Mesenchymal stem cell (in vitro differentiated cells and primary cell): ENCODE results near the gene RASSF7.
A peak's percentile ranks its signal among the peaks of the same experiment; 100 is the strongest.

Source experiments
- DNase-seq: peaks from one replicate; pipeline ENCODE4 v3.0.0-alpha.2; 2013
- H2AFZ ChIP-seq: one replicate; pipeline ENCODE4 v1.6.1; 2013; ENCODE audit warnings: low read depth, mild to moderate bottlenecking, control low read depth, inconsistent platforms, low read length, moderate library complexity
- H2AK5ac ChIP-seq: 2 replicates; pipeline ENCODE4 v1.6.1; 2013; ENCODE audit warnings: low read length, moderate library complexity, mild to moderate bottlenecking, inconsistent platforms; ENCODE audit not compliant: severe bottlenecking
- H2BK120ac ChIP-seq: one replicate; pipeline ENCODE4 v1.6.1; 2013; ENCODE audit warnings: low read depth, mild to moderate bottlenecking, inconsistent platforms, low read length, moderate library complexity
- H2BK12ac ChIP-seq, 2 experiments: one replicate each; pipeline ENCODE4 v1.6.1; 2013; ENCODE audit warnings: inconsistent platforms in 2 of 2, low read length in 2 of 2, mild to moderate bottlenecking in 2 of 2, moderate library complexity in 2 of 2, control low read depth in 1 of 2
- H2BK15ac ChIP-seq: one replicate; pipeline ENCODE4 v1.6.1; 2013; ENCODE audit warnings: mild to moderate bottlenecking, low read depth, inconsistent platforms; ENCODE audit not compliant: poor library complexity, severe bottlenecking
- H2BK5ac ChIP-seq: 2 replicates; pipeline ENCODE4 v1.6.1; 2013; ENCODE audit warnings: low read depth, mild to moderate bottlenecking, low read length, control low read depth, inconsistent platforms; ENCODE audit not compliant: poor library complexity, severe bottlenecking
- H3K14ac ChIP-seq, 2 experiments: one replicate each; pipeline ENCODE4 v1.6.1; 2013; ENCODE audit warnings: inconsistent platforms in 2 of 2, low read length in 2 of 2, control low read depth in 1 of 2, mild to moderate bottlenecking in 1 of 2, moderate library complexity in 1 of 2
- H3K18ac ChIP-seq, 2 experiments: one replicate each; pipeline ENCODE4 v1.6.1; 2013; ENCODE audit warnings: inconsistent platforms in 2 of 2, low read length in 2 of 2, control low read depth in 1 of 2, low read depth in 1 of 2, mild to moderate bottlenecking in 1 of 2
- H3K23ac ChIP-seq, 2 experiments: one replicate each; pipeline ENCODE4 v1.6.1; 2013; ENCODE audit warnings: inconsistent platforms in 2 of 2, low read length in 2 of 2, mild to moderate bottlenecking in 2 of 2, moderate library complexity in 2 of 2, control low read depth in 1 of 2
- H3K27ac ChIP-seq: 2 replicates; pipeline ENCODE4 v1.5.1; 2013; ENCODE audit warnings: mild to moderate bottlenecking, moderate library complexity, low read length, control low read depth, inconsistent platforms; ENCODE audit not compliant: poor library complexity, severe bottlenecking
- H3K27me3 ChIP-seq, 2 experiments: 2 replicates each; pipeline versions ENCODE4 v1.6.1 to v1.7.0; 2013; ENCODE audit warnings: low read length in 2 of 2, mild to moderate bottlenecking in 2 of 2, moderate library complexity in 2 of 2, control low read depth in 1 of 2, inconsistent platforms in 1 of 2; ENCODE audit not compliant: control insufficient read depth in 1 of 2, insufficient read depth in 1 of 2
- H3K36me3 ChIP-seq, 2 experiments: 2 replicates each; pipeline versions ENCODE4 v1.6.1 to v1.7.0; 2013; ENCODE audit warnings: low read length in 2 of 2, control low read depth in 1 of 2, inconsistent platforms in 1 of 2, low read depth in 1 of 2, mild to moderate bottlenecking in 1 of 2; ENCODE audit not compliant: insufficient read depth in 2 of 2, control insufficient read depth in 1 of 2
- H3K4ac ChIP-seq, 2 experiments: one replicate each; pipeline ENCODE4 v1.6.1; 2013; ENCODE audit warnings: inconsistent platforms in 2 of 2, low read length in 2 of 2, mild to moderate bottlenecking in 2 of 2, moderate library complexity in 2 of 2, control low read depth in 1 of 2, low read depth in 1 of 2
- H3K4me1 ChIP-seq: 2 replicates; pipeline ENCODE4 v1.6.1; 2013; ENCODE audit warnings: low read depth, low read length, control low read depth; ENCODE audit not compliant: control insufficient read depth, insufficient read depth
- H3K4me2 ChIP-seq: 2 replicates; pipeline ENCODE4 v1.6.1; 2013; ENCODE audit warnings: low read length, mild to moderate bottlenecking, inconsistent platforms; ENCODE audit not compliant: poor library complexity, severe bottlenecking
- H3K4me3 ChIP-seq, 2 experiments: 2 replicates each; pipeline versions ENCODE4 v1.5.1 to v1.7.0; 2013; ENCODE audit warnings: low read length in 2 of 2, mild to moderate bottlenecking in 2 of 2, control low read depth in 1 of 2, low read depth in 1 of 2; ENCODE audit not compliant: insufficient read depth in 1 of 2
- H3K79me1 ChIP-seq: replicated peaks from 2 replicates; pipeline ENCODE4 v1.6.1; 2013; ENCODE audit warnings: mild to moderate bottlenecking, control low read depth, low read length, inconsistent platforms; ENCODE audit not compliant: poor library complexity, severe bottlenecking
- H3K9ac ChIP-seq: 2 replicates; pipeline ENCODE4 v1.7.0; 2013; ENCODE audit warnings: mild to moderate bottlenecking, low read length, moderate library complexity
- H3K9me3 ChIP-seq: 2 replicates; pipeline ENCODE4 v1.7.0; 2013; ENCODE audit warnings: mild to moderate bottlenecking, low read length; ENCODE audit not compliant: control insufficient read depth
- H4K8ac ChIP-seq: one replicate; pipeline ENCODE4 v1.6.1; 2013; ENCODE audit warnings: inconsistent platforms, mild to moderate bottlenecking, low read length, moderate library complexity
- H4K91ac ChIP-seq: one replicate; pipeline ENCODE4 v1.6.1; 2013; ENCODE audit warnings: mild to moderate bottlenecking, low read length, inconsistent platforms
- WGBS: methylation state at CpG from one replicate; pipeline ENCODE4 v1.1.7; 2013; ENCODE audit warnings: mixed read lengths; 5-methylcytosine and 5-hydroxymethylcytosine counted together

The RASSF7 gene

DNA sequence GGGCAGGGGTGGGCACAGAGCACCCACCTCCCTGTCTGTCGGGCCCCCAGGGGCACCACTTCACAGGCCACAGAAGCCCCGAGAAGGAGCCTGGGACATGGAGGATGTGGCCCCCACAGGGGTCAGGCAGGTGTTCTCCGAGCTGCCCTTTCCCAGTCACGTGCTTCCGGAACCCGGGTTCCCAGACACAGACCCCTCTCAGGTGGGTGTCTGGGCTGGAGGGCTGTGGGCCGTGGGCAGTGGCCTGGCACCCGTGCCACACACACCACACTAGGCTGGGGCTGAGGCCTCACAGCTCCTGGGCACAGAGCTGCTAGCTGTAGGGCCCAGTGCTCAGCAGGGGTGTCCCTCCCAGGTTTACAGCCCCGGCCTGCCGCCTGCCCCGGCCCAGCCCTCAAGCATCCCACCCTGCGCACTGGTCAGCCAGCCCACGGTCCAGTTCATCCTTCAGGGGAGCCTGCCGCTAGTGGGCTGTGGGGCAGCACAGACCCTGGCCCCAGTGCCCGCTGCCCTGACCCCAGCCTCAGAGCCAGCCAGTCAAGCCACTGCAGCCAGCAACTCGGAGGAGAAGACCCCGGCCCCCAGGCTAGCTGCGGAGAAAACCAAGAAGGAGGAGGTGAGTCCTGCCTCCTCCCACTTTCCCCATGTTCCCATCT lies 49.5 kb downstream of the RASSF7 start:
- Histone ChIP-seq H3K23ac (no peak overlapping the region), H2BK120ac (no peak overlapping the region), H3K4me2 (no peak overlapping the region), H3K4me3 (no peak overlapping the region), H2AK5ac (no peak overlapping the region), H3K27me3 (no peaks in the 10 kb centered on the region), H3K4ac (no peak overlapping the region), H2BK5ac (no peak overlapping the region), H3K14ac (no peak overlapping the region), H2AFZ (no peak overlapping the region), H4K91ac (no peak overlapping the region), H3K9me3 (no peaks in the 10 kb centered on the region), H4K8ac (no peak overlapping the region), H2BK15ac (no peak overlapping the region), H3K79me1 (peaks cover 47% of the 10 kb centered on the region), H3K27ac (no peak overlapping the region), H3K18ac (no peak overlapping the region), H3K36me3 (peaks cover 77 to 100% of the 10 kb centered on the region in 2 experiments), H2BK12ac (no peak overlapping the region), H3K9ac (no peak overlapping the region), H3K4me1 (peaks cover 29% of the 10 kb centered on the region)
- 94% methylated on average over 16 of the region's 18 CpGs for WGBS
- no peak for DNase-seq

DNA sequence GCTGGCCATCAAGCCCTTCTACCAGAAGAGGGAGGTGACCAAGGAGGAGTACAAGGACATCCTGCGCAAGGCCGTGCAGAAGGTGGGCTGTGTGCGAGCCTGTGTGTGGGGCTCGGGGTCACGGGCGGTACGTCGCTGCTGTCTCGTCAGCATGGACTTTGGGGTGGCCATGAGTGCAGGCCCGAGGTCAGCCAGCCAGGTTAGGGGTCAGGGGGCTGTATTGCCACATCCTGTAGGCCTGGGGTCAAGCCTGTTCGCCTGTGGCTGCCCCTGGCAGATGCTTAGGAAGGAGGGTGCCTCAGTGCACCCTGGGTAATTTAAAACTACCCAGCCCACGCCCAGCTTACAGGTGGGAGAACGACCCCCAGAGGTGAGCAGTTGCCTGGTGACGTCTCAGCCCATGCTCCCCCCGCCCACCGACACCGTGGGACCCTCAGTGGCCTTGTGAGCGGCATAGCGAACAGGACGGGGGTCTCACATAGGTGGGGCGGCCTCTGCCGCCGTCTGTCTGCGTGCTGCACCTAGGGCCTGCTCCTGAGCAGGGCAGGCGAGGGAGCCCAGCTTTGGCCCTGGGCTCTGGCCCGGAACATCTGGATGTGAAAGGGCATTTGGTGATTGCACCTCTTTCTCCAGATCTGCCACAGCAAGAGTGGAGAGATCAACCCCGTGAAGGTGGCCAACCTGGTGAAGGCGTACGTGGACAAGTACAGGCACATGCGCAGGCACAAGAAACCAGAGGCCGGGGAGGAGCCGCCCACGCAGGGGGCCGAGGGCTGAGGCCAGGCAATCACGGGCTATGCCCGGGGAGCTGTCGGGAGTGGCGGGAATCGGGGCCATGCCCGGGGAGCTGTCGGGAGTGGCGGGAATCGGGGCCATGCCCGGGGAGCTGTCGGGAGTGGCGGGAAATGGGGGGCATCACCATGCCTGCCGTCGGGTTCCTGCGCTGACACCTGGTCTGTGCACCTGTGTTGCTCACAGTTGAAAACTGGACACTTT lies 50.5 kb downstream of the RASSF7 start:
- Histone ChIP-seq H4K91ac (no peak overlapping the region), H3K36me3 (peaks cover 68 to 91% of the 10 kb centered on the region in 2 experiments), H3K27ac (no peak overlapping the region), H2BK12ac (no peak overlapping the region), H3K4ac (no peak overlapping the region), H3K27me3 (no peaks in the 10 kb centered on the region), H3K18ac (no peak overlapping the region), H3K4me1 (peaks cover 30% of the 10 kb centered on the region), H3K23ac (no peak overlapping the region), H3K14ac (no peak overlapping the region), H4K8ac (no peak overlapping the region), H2BK15ac (no peak overlapping the region), H3K4me2 (no peak overlapping the region), H2AK5ac (no peak overlapping the region), H3K9me3 (no peaks in the 10 kb centered on the region), H2BK120ac (no peak overlapping the region), H3K9ac (no peak overlapping the region), H2AFZ (no peak overlapping the region), H3K79me1 (peaks cover 43% of the 10 kb centered on the region), H2BK5ac (no peak overlapping the region), H3K4me3 (no peak overlapping the region)
- 96% methylated on average over 39 of the region's 49 CpGs for WGBS
- DNase-seq: no peak

DNA sequence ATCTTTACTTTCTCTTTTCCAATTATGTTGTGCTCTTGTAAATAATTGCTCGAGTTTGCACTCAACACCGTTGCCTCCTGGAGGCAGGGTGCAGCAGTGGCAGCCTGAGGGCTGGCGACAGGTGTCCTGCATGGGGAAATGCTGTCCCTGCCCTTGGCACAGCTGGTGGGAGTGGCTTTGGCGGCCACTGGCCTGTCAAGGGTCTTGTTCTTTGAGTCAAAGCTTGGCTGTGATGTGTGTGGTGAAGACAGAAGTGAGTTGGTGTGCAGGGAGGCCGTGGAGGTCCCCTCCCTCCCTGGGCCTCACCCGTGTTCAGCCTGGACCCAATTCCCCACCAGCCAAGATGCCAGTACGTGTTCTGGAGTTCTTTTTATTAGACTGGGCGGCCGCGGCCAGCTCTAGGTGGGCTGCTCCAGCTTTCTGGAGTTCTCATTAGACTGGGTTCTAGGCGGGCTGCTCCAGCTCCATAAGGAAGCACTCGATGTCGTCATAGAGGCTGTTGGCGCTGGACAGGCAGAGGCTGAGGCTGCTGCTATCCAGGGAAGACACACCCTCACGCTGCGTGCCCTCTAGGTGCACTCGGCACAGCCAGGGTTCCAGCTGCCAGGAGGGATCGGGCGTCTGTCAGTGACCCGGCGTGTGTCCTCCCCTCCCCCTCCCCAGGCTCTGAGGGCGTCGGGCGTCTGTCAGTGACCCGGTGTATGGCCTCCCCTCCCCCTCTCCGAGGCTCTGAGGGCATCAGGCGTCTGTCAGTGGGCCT lies 51.6 kb downstream of the RASSF7 start:
- Histone ChIP-seq H3K9ac (no peak overlapping the region), H2AK5ac (no peak overlapping the region), H3K36me3 (peaks cover 57 to 90% of the 10 kb centered on the region in 2 experiments), H3K4me3 (no peak overlapping the region), H3K14ac (no peak overlapping the region), H3K18ac (no peak overlapping the region), H3K4ac (no peak overlapping the region), H4K91ac (no peak overlapping the region), H3K79me1 (peaks cover 46% of the 10 kb centered on the region), H3K27me3 (no peaks in the 10 kb centered on the region), H3K27ac (no peak overlapping the region), H2AFZ (no peak overlapping the region), H3K4me2 (no peak overlapping the region), H2BK120ac (no peak overlapping the region), H4K8ac (no peak overlapping the region), H2BK5ac (no peak overlapping the region), H3K9me3 (no peaks in the 10 kb centered on the region), H3K23ac (no peak overlapping the region), H2BK15ac (no peak overlapping the region), H2BK12ac (no peak overlapping the region), H3K4me1 (peaks cover 36% of the 10 kb centered on the region)
- WGBS: 92% methylated on average over 27 of the region's 27 CpGs
- DNase-seq: peak; percentile 43

DNA sequence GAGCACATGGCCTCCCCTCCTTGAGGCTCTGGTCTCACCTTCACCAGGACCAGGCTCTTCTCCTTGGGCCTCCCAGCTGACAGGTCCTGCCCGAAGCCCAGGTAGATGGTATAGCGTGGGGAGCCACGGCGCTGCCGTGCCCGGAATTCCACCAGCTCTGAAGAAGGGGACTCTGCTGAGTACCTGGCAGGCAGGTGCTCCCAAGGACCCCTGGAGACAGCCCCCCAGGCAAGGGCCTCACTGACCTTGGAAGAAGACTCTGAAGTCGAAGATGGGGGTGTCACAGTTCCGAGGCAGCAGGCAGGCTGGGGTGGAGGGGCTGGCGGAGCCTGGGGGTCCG lies 52.2 kb downstream of the RASSF7 start:
- H3K4me3 ChIP-seq: no peak overlapping the region
- H3K36me3 ChIP-seq: peaks cover 52 to 90% of the 10 kb centered on the region in 2 experiments
- H4K91ac ChIP-seq: no peak overlapping the region
- H2BK12ac ChIP-seq: no peak overlapping the region
- H2AK5ac ChIP-seq: no peak overlapping the region
- H3K79me1 ChIP-seq: peaks cover 42% of the 10 kb centered on the region
- peaks cover 36% of the 10 kb centered on the region for H3K4me1 ChIP-seq
- H2BK5ac ChIP-seq: no peak overlapping the region
- no peak overlapping the region for H3K27ac ChIP-seq
- no peak overlapping the region for H2BK120ac ChIP-seq
- no peak overlapping the region for H3K4me2 ChIP-seq
- H3K4ac ChIP-seq: no peak overlapping the region
- H3K18ac ChIP-seq: no peak overlapping the region
- no peaks in the 10 kb centered on the region for H3K9me3 ChIP-seq
- no peak overlapping the region for H3K9ac ChIP-seq
- H4K8ac ChIP-seq: peak overlapping the region; percentile 0
- no peaks in the 10 kb centered on the region for H3K27me3 ChIP-seq
- WGBS: 97% methylated on average over 10 of the region's 10 CpGs
- H2BK15ac ChIP-seq: no peak overlapping the region
- no peak overlapping the region for H3K23ac ChIP-seq
- H3K14ac ChIP-seq: no peak overlapping the region
- no peak overlapping the region for H2AFZ ChIP-seq
- no peak for DNase-seq
